ENCODE results near the gene CLCN4.

CLCN4 gene

GRCh38 chrX:10198254-10198653, 41.5 kb downstream of the CLCN4 start:
- no peak for DNase-seq

GRCh38 chrX:10199212-10199611, 42.4 kb downstream of the CLCN4 start:
- peak; percentile 55 to 74 for DNase-seq

- no peak for DNase-seq
Observed at GRCh38 chrX:10203617-10204016, 46.8 kb downstream of the CLCN4 start.

- DNase-seq: no peak
Observed at GRCh38 chrX:10206317-10206716, 49.5 kb downstream of the CLCN4 start.

GRCh38 chrX:10208281-10208856, 51.6 kb downstream of the CLCN4 start:
- DNase-seq: no peak

GRCh38 chrX:10208953-10209352, 52.2 kb downstream of the CLCN4 start:
- DNase-seq: no peak

GRCh38 chrX:10212395-10212794, 55.6 kb downstream of the CLCN4 start:
- no peak for DNase-seq

GRCh38 chrX:10213716-10214115, 56.9 kb downstream of the CLCN4 start:
- DNase-seq: no peak

- no peak for DNase-seq
Observed at GRCh38 chrX:10216208-10216607, 59.4 kb downstream of the CLCN4 start.

GRCh38 chrX:10217198-10217597, 60.4 kb downstream of the CLCN4 start:
- DNase-seq: no peak

- DNase-seq: no peak
Observed at GRCh38 chrX:10221651-10222050, 64.9 kb downstream of the CLCN4 start.

GRCh38 chrX:10223276-10223675, 66.5 kb downstream of the CLCN4 start:
- no peak for DNase-seq

GRCh38 chrX:10223781-10224180, 67.0 kb downstream of the CLCN4 start:
- DNase-seq: no peak

GRCh38 chrX:10230222-10230621, 73.4 kb downstream of the CLCN4 start:
- no peak for DNase-seq

- DNase-seq: no peak
Observed at GRCh38 chrX:10231461-10231860, 74.7 kb downstream of the CLCN4 start.

GRCh38 chrX:10233173-10233572, 76.4 kb downstream of the CLCN4 start:
- no peak for DNase-seq

- no peak for DNase-seq
Observed at GRCh38 chrX:10233696-10234095, 76.9 kb downstream of the CLCN4 start.

- no peak for DNase-seq
Observed at GRCh38 chrX:10235851-10236250, 79.1 kb downstream of the CLCN4 start.

GRCh38 chrX:10237241-10237640, 80.5 kb downstream of the CLCN4 start:
- DNase-seq: no peak

- no peak for DNase-seq
Observed at GRCh38 chrX:10239611-10240064, 82.9 kb downstream of the CLCN4 start.

- DNase-seq: no peak
Observed at GRCh38 chrX:10240918-10241317, 84.1 kb downstream of the CLCN4 start.

GRCh38 chrX:10242026-10242425, 85.3 kb downstream of the CLCN4 start:
- DNase-seq: no peak

- DNase-seq: no peak
Observed at GRCh38 chrX:10243106-10243505, 86.3 kb downstream of the CLCN4 start.

- no peak for DNase-seq
Observed at GRCh38 chrX:10244915-10245622, 88.3 kb downstream of the CLCN4 start.

GRCh38 chrX:10245886-10246285, 89.1 kb downstream of the CLCN4 start:
- no peak for DNase-seq
